ENCODE data around the gene TRMT61A. TPM values are rescaled to one million over a fixed set of nuclear protein-coding genes. Genes with fewer than 3 reads are reported as not detected.

TRMT61A gene
- total RNA-seq, 1 donor from 2014 or later: 21.8 TPM

DNA sequence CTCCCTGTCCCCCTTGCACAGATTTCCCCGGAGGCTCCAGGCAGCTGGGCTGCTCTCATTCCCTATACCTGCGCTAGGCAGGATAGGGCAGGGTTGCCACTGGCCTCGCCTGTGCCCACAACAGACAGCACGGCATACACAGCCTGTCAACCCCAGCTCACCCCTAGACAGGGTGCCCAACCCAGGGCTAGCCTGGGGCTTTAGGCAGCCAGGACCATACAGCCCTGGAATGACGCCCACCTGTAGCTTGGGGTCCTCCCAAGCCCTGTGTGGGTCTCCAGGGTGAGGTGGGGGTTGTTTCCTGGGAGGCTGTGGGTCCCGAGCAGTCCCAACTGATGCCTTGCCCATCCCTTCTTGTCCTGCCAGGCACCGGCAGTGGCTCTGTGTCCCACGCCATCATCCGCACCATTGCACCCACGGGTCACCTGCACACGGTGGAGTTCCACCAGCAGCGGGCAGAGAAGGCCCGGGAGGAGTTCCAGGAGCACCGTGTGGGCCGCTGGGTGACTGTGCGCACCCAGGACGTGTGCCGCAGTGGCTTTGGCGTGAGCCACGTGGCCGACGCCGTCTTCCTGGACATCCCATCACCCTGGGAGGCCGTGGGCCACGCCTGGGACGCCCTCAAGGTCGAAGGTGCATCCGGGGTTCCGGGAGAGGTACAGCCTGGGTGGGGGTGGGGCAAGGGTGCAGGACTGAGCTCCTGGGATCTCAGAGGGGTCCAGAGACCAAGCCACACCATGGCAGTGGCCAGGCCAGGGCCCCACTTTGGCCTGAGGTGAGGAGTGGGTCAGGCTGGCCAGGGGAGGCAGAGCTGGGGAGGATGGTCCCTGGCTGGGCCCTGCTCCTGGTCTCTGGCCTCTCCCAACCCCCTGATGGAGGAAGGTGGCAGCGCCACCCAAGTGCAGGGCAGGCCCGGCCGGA, 3.5 kb downstream of the TRMT61A start:
- peaks cover 28% of the 10 kb centered on the region for H3K36me3 Mint-ChIP-seq (ENCODE audit: low read depth)
- TF ChIP-seq, protein P1, sequence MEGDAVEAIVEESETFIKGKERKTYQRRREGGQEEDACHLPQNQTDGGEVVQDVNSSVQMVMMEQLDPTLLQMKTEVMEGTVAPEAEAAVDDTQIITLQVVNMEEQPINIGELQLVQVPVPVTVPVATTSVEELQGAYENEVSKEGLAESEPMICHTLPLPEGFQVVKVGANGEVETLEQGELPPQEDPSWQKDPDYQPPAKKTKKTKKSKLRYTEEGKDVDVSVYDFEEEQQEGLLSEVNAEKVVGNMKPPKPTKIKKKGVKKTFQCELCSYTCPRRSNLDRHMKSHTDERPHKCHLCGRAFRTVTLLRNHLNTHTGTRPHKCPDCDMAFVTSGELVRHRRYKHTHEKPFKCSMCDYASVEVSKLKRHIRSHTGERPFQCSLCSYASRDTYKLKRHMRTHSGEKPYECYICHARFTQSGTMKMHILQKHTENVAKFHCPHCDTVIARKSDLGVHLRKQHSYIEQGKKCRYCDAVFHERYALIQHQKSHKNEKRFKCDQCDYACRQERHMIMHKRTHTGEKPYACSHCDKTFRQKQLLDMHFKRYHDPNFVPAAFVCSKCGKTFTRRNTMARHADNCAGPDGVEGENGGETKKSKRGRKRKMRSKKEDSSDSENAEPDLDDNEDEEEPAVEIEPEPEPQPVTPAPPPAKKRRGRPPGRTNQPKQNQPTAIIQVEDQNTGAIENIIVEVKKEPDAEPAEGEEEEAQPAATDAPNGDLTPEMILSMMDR (IDR thresholded peaks at IDR 0.05): no peak
- intact Hi-C loops (cut with micrococcal nuclease): no loop called here
- H3K27me3 Mint-ChIP-seq: no peaks in the 10 kb centered on the region
- H3K27ac Mint-ChIP-seq: no peak overlapping the region
- no peaks in the 10 kb centered on the region for H3K9me3 Mint-ChIP-seq
- no peak for ATAC-seq (ENCODE audit: low read depth)
- DNase-seq: no peak
- no peak overlapping the region for H3K4me3 Mint-ChIP-seq
- ChIA-PET CTCF (no interaction called here), POLR2A (interaction anchor here (0.6 to 0.7 kb wide), 2 partner anchors 8 to 34 kb away, joined by 3 to 4 read pairs; no protein-coding TSS in a partner anchor)
- H3K4me1 Mint-ChIP-seq: peaks cover 37% of the 10 kb centered on the region

DNA sequence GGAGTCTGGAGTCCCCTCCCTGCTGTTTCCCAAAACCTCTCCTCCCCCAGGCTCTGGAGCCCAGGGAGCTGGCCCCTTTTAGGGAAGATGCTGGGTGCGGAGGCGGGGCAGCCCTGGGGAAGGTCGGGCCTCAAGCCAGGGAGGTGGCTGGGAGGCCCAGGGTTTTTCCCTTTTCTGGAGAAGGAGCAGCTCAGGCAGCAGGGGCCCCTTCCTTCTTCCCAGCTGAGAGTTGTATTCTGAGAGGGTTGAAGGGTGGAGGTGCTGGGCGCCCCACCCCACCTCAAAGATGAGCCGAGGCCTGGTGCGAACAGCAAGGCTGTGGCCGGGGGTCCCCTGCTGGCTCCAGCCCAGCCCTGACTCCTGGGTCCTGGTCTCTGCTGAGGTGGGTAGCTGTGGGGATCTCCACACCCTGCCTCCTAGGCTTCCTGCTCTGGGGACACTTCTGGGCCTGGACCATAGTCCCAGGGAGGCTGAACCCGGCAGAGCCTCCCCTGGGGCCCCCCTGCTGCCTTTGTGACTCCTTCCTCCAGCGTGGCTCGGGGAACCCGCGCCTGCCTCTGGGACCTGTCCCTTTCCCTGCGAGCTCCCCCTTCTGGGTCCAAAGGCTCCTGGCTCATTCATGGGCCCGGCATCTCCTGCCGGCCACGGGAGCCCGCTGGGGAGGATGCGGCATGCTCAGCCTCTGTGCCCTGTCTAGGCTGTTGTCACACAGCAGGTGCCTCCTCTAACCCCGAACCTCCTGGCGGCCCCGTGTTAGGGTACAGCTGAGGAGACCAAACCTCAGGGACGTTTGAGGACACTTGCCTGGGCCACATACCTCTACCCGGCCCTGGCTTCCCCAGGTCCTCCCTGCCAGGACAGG, 4.4 kb downstream of the TRMT61A start:
- H3K27me3 Mint-ChIP-seq: no peaks in the 10 kb centered on the region
- TF ChIP-seq, protein P1 (IDR thresholded peaks at IDR 0.05): no peak
- ATAC-seq (ENCODE audit: low read depth) (no peak), DNase-seq (no peak)
- POLR2A ChIA-PET: interaction anchor here (0.6 to 0.7 kb wide), 2 partner anchors 7 to 35 kb away, joined by 3 to 4 read pairs; no protein-coding TSS in a partner anchor
- no peak overlapping the region for H3K27ac Mint-ChIP-seq
- CTCF ChIA-PET: no interaction called here
- no peaks in the 10 kb centered on the region for H3K9me3 Mint-ChIP-seq
- peaks cover 28% of the 10 kb centered on the region for H3K4me1 Mint-ChIP-seq
- intact Hi-C loops (cut with micrococcal nuclease): no loop called here
- no peak overlapping the region for H3K4me3 Mint-ChIP-seq
- peaks cover 28% of the 10 kb centered on the region for H3K36me3 Mint-ChIP-seq (ENCODE audit: low read depth)

DNA sequence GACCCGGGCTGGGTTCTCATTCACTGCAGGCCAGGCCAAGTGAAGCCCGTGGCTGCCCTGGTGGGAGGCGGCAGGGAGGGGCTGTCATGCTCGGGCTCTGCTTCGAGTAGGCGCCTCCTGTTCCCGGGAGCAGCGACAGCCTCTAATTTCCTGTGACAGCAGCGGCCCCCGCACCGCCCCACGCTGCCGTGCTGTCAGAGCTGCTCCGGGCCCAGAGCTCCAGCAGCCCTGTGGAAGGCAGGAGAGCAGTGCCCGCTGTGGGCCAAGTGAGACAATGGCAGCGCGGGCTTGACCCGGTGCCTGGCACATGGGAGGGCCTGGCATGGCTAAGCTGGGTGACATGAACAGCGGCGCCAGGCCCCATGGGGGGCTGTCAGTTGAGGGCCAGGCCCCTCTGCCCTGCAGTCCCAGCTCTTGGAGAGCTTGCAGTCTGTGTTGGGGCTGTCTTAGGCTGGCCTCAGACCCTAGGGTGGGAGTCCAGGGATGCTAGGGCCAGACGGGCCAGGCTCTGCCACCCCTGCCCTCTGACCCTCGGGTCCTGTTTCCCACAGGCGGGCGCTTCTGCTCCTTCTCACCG, 5.1 kb downstream of the TRMT61A start:
- no peak for DNase-seq
- no peak overlapping the region for H3K27ac Mint-ChIP-seq

DNA sequence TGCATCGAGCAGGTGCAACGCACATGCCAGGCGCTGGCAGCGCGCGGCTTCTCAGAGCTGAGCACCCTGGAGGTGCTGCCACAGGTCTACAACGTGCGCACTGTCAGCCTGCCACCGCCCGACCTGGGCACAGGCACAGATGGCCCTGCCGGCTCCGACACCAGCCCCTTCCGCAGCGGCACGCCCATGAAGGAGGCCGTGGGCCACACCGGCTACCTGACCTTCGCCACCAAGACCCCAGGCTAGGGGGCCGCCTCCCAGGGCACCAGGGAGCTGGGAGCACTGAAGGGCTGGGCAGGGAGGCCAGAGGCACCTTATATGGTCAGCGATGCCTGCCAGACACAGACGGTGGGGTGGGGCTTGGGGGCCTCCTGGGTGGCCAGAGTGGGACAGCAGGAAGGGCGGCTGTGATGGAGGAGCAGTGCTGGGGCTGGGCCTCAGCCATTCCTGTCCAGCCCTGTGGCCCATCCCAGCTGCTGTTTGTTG, 5.6 kb downstream of the TRMT61A start:
- Mint-ChIP-seq H3K27ac (no peak overlapping the region), H3K4me1 (peaks cover 20% of the 10 kb centered on the region), H3K27me3 (no peaks in the 10 kb centered on the region), H3K4me3 (no peak overlapping the region), H3K9me3 (no peaks in the 10 kb centered on the region), H3K36me3 (ENCODE audit: low read depth) (peaks cover 24% of the 10 kb centered on the region)
- intact Hi-C loops (cut with micrococcal nuclease): no loop called here
- ChIA-PET CTCF (no interaction called here), POLR2A (no interaction called here)
- no peak for DNase-seq
- ATAC-seq (ENCODE audit: low read depth): no peak
- TF ChIP-seq, protein P1 (IDR thresholded peaks at IDR 0.05): no peak

More for the DNA sequence above, 5.1 kb downstream of the TRMT61A start:
- Mint-ChIP-seq H3K36me3 (ENCODE audit: low read depth) (peaks cover 26% of the 10 kb centered on the region), H3K9me3 (no peaks in the 10 kb centered on the region), H3K4me3 (no peak overlapping the region), H3K27me3 (no peaks in the 10 kb centered on the region), H3K4me1 (peaks cover 23% of the 10 kb centered on the region)
- TF ChIP-seq, protein P1 (IDR thresholded peaks at IDR 0.05): no peak
- ChIA-PET CTCF (no interaction called here), POLR2A (no interaction called here)
- ATAC-seq (ENCODE audit: low read depth): no peak
- intact Hi-C loops (cut with micrococcal nuclease): no loop called here

All from activated B cell treated with CpG ODN at 0.5 μM for 24 hours (primary cell).